Neutrophil (primary cell): ENCODE measurements around the gene KIF11.

ENCODE experiments used
- H3K27ac ChIP-seq: fragments of 200-600 bp; sonication (generic); 2 replicates; pipeline ENCODE4 v1.5.1; 2016; ENCODE audit warnings: mild to moderate bottlenecking, moderate library complexity
- H3K27me3 ChIP-seq: fragments of 200-600 bp; sonication (generic); 2 replicates; pipeline ENCODE4 v1.6.0; 2016; ENCODE audit warnings: mild to moderate bottlenecking
- H3K36me3 ChIP-seq: fragments of 200-600 bp; sonication (generic); 2 replicates; pipeline ENCODE4 v1.5.1; 2017
- H3K4me1 ChIP-seq, 2 experiments: fragments of 200-600 bp in 1 of 2; sonication (generic) in 1 of 2; 1 replicate in 1 of 2; 2 replicates in 1 of 2; pipeline versions ENCODE4 v1.5.1 to v1.6.1; 2013 to 2016; ENCODE audit warnings: low read depth in 1 of 2, low read length in 1 of 2, mild to moderate bottlenecking in 1 of 2, moderate library complexity in 1 of 2; ENCODE audit not compliant: control insufficient read depth in 1 of 2, insufficient read depth in 1 of 2
- H3K4me3 ChIP-seq, 2 experiments: fragments of 200-600 bp in 1 of 2; sonication (generic) in 1 of 2; 1 replicate in 1 of 2; 2 replicates in 1 of 2; pipeline ENCODE4 v1.5.1; 2013 to 2016; ENCODE audit warnings: low read depth in 1 of 2, low read length in 1 of 2, mild to moderate bottlenecking in 1 of 2, moderate library complexity in 1 of 2
- H3K9me3 ChIP-seq: fragments of 200-600 bp; sonication (generic); 2 replicates; pipeline ENCODE4 v1.5.1; 2016
- CTCF ChIP-seq: fragments of 200-600 bp; sonication (generic); IDR thresholded peaks from 2 replicates; pipeline ENCODE4 v1.5.1; 2016; ENCODE audit warnings: antibody characterized with exemption

The KIF11 gene

DNA sequence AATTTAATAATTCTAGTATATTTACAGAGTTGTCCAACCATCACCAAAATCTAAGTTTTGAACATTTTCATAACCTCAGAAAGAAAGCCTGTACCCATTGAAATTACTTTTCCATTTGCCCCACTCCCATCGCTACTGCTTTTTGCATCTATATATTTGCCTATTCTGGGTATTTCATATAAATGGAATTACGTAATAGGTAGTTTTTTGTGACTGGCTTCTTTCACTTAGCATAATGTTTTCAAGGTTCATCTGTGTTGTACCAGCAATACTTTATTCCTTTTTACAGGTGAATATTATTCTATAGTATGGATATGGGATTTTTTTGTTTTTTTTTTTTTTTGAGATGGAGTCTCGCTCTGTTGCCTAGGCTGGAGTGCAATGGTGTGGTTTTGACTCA, 22.6 kb downstream of the KIF11 start:
- Histone ChIP-seq H3K27ac (no peak overlapping the region), H3K36me3 (peaks cover 9% of the 10 kb centered on the region), H3K4me3 (no peak overlapping the region), H3K4me1 (no peaks in the 10 kb centered on the region), H3K9me3 (no peaks in the 10 kb centered on the region), H3K27me3 (no peaks in the 10 kb centered on the region)
- no peak for TF ChIP-seq CTCF

- Histone ChIP-seq H3K27ac (no peak overlapping the region), H3K36me3 (peaks cover 26% of the 10 kb centered on the region), H3K4me3 (no peak overlapping the region), H3K27me3 (no peaks in the 10 kb centered on the region), H3K9me3 (no peaks in the 10 kb centered on the region), H3K4me1 (no peaks in the 10 kb centered on the region)
- TF ChIP-seq CTCF, result no peak
Measured at GRCh38 chr10:92619368-92619767, 26.4 kb downstream of the KIF11 start.

DNA sequence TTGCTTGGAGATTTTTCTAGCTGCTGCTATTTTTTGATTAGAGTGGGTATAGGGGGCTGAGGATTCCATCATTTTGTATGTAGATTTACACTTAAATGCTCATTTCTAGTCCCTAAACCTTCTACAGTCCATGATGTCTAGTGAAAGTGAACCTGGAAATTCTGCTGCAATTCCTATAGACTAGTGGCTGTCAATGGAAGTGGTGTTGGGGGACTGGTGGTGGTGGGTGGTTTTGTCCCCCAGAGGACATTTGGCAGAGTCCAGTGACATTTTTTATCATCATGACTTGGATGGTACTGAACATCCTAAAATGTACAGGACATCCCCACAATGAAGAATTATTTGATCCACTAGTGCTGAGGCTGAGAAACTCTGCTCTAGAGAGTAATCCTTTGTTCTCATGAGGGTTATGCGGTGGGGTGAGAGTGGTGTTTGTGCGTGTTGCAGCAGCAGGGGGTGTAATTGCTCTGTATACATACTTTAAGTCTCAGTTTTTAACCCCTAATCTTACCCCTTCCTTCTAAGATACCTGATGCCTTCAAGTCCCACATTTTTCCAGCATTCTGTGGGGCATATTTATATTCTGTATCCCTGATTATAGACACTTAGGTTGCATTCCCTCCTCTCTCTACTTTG, 35.0 kb downstream of the KIF11 start:
- no peak for TF ChIP-seq CTCF
- Histone ChIP-seq H3K36me3 (peaks cover 17% of the 10 kb centered on the region), H3K9me3 (no peaks in the 10 kb centered on the region), H3K4me1 (no peaks in the 10 kb centered on the region), H3K27me3 (no peaks in the 10 kb centered on the region), H3K4me3 (no peak overlapping the region), H3K27ac (no peak overlapping the region)

DNA sequence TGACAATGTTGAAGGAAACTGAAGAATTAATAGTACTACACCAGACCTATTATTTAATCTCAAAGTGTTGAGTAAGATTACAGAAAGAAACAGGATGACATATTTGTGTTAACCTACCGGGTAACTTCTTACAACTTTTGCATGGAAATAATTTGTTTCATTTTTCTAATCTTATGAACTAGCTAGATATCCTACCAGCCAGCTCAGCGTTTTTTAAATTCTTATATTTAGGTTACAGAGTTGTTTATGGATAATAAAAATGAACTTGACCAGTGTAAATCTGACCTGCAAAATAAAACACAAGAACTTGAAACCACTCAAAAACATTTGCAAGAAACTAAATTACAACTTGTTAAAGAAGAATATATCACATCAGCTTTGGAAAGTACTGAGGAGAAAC, 37.0 kb downstream of the KIF11 start:
- H3K4me3 ChIP-seq, result no peak overlapping the region
- no peaks in the 10 kb centered on the region for H3K4me1 ChIP-seq
- H3K27ac ChIP-seq, result no peak overlapping the region
- no peaks in the 10 kb centered on the region for H3K9me3 ChIP-seq
- H3K27me3 ChIP-seq, result no peaks in the 10 kb centered on the region
- peaks cover 26% of the 10 kb centered on the region for H3K36me3 ChIP-seq
- TF ChIP-seq CTCF, result no peak

DNA sequence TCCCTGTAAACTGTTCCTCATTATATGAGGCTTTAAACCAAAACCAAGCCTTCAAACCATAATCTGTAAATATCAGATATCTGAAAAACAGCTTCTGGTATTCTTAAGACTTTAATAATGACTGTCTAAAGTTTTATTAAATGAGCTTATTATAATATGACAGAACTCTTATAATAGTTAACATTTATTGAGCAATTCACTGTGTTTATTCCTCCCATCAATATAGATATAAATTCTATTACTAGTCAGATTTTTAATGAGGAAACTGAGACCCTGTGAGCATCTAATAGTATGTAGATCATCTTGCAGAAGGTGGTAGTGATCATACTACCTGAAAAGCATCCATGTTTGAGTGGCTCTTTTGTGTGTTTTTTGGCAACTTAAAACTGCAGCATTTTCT, 45.1 kb downstream of the KIF11 start:
- TF ChIP-seq CTCF, result no peak
- Histone ChIP-seq H3K4me3 (no peak overlapping the region), H3K9me3 (no peaks in the 10 kb centered on the region), H3K36me3 (peaks cover 26% of the 10 kb centered on the region), H3K4me1 (no peaks in the 10 kb centered on the region), H3K27me3 (no peaks in the 10 kb centered on the region), H3K27ac (no peak overlapping the region)

GRCh38 chr10:92640107-92640506, 47.2 kb downstream of the KIF11 start:
- Histone ChIP-seq H3K27ac (no peak overlapping the region), H3K36me3 (peaks cover 13% of the 10 kb centered on the region)

More at GRCh38 chr10:92640107-92640506, 47.2 kb downstream of the KIF11 start:
- Histone ChIP-seq H3K27me3 (no peaks in the 10 kb centered on the region), H3K4me1 (no peaks in the 10 kb centered on the region), H3K4me3 (no peak overlapping the region), H3K9me3 (no peaks in the 10 kb centered on the region)
- no peak for TF ChIP-seq CTCF
